K562 (cell line): Measurements from ENCODE around the gene CHI3L1. TPM values are rescaled to one million over a fixed set of nuclear protein-coding genes. Genes with fewer than 3 reads are reported as not detected.

Experiments
- ATAC-seq: fragments of 200-7000 bp; cut with Tn5 transposase; 3 replicates; pipeline ENCODE4 v1.9.1; 2020; ENCODE audit warnings: moderate library complexity
- Bru-seq: library from RNA; stranded (reverse); fragments of 400-500 nt; gene quantifications from one replicate; lab custom pipeline; 2021; lab: Mats Ljungman, UMichigan
- BruChase-seq, 2 experiments: library from RNA; stranded (reverse); fragments of 400-500 nt; gene quantifications; one replicate each; lab custom pipeline; 2021; lab: Mats Ljungman, UMichigan
- BruUV-seq: library from RNA; stranded (reverse); fragments of 400-500 nt; replicated peaks from 2 replicates; lab custom pipeline; 2021; lab: Mats Ljungman, UMichigan
- CTCF ChIA-PET: fragments of 300-600 bp; formaldehyde crosslinking; extraction: SDS; loops from one replicate; lab custom pipeline; 2021; ENCODE audit warnings: low intra/inter-chr PET ratio; lab: Yijun Ruan, JAX
- POLR2A ChIA-PET: fragments of 300-600, 350-650 bp; sonication (Branson Sonifier 250); formaldehyde crosslinking; extraction: SDS; loops from one replicate; lab custom pipeline; 2021; ENCODE audit warnings: antibody characterized with exemption, inconsistent platforms; lab: Yijun Ruan, JAX
- DNase-seq, 4 experiments: peaks; one replicate each; pipeline versions ENCODE4 v3.0.0 to v3.0.0-alpha.2; 2011 to 2018; ENCODE audit warnings: low spot score in 3 of 4, mixed read lengths in 3 of 4; ENCODE audit errors: extremely low read depth in 1 of 4
- FAIRE-seq: peaks from 2 replicates; lab custom pipeline; 2011; peaks lifted over from hg19 to GRCh38; lab: Jason Lieb, UNC
- H2AFZ ChIP-seq: 2 replicates; pipeline ENCODE4 v1.6.0; 2011; ENCODE audit warnings: low read depth, low read length, control low read depth, inconsistent platforms
- H3K27ac ChIP-seq: fragments of 200-600 bp; 3 replicates; pipeline ENCODE4 v1.8.0; 2011; ENCODE audit warnings: low read depth, mild to moderate bottlenecking, control low read depth, inconsistent platforms, low read length, moderate library complexity, mixed read lengths; ENCODE audit errors: extremely low read depth
- H3K27me3 ChIP-seq, 2 experiments: fragments of 300-600 bp in 1 of 2; 2 replicates in 1 of 2; 3 replicates in 1 of 2; pipeline versions ENCODE4 v1.6.0 to v1.8.0; 2011; ENCODE audit warnings: inconsistent platforms in 2 of 2, low read length in 2 of 2, mild to moderate bottlenecking in 1 of 2, mixed read lengths in 1 of 2, moderate library complexity in 1 of 2; ENCODE audit not compliant: control insufficient read depth in 2 of 2, insufficient read depth in 2 of 2
- H3K36me3 ChIP-seq: fragments of 300-600 bp; 3 replicates; pipeline ENCODE4 v1.8.0; 2011; ENCODE audit warnings: mild to moderate bottlenecking, low read length, inconsistent platforms; ENCODE audit not compliant: control insufficient read depth, insufficient read depth
- H3K4me1 ChIP-seq, 2 experiments: fragments of 200-600 bp in 1 of 2; replicated peaks in 1 of 2; 2 replicates in 1 of 2; 3 replicates in 1 of 2; pipeline versions ENCODE4 v1.5.1 to v1.8.0; 2011; ENCODE audit warnings: inconsistent platforms in 2 of 2, low read length in 2 of 2, mild to moderate bottlenecking in 1 of 2, mixed read lengths in 1 of 2, moderate library complexity in 1 of 2; ENCODE audit not compliant: control insufficient read depth in 2 of 2, insufficient read depth in 2 of 2
- H3K4me2 ChIP-seq: 2 replicates; pipeline ENCODE4 v1.6.1; 2011; ENCODE audit warnings: low read length, control low read depth, inconsistent platforms, mixed read lengths; ENCODE audit not compliant: insufficient read depth
- H3K4me3 ChIP-seq: fragments of 200-600 bp; sonication (generic), shearing (Covaris generic); 2 replicates; pipeline ENCODE4 v1.5.1; 2016; ENCODE audit warnings: control low read depth, inconsistent platforms
- H3K79me2 ChIP-seq: fragments of 200-600 bp; 3 replicates; pipeline ENCODE4 v1.8.0; 2011; ENCODE audit warnings: low read length, inconsistent platforms; ENCODE audit not compliant: control insufficient read depth, insufficient read depth
- H3K9ac ChIP-seq, 2 experiments: 2 replicates each; pipeline versions ENCODE4 v1.6.0 to v1.6.1; 2011; ENCODE audit warnings: low read depth in 2 of 2, low read length in 2 of 2, control low read depth in 1 of 2, inconsistent platforms in 1 of 2, mild to moderate bottlenecking in 1 of 2, mixed read lengths in 1 of 2; ENCODE audit not compliant: insufficient read depth in 1 of 2
- H3K9me1 ChIP-seq: one replicate; pipeline ENCODE4 v1.6.0; 2011; ENCODE audit warnings: inconsistent platforms, mild to moderate bottlenecking, low read length, moderate library complexity; ENCODE audit not compliant: control insufficient read depth, insufficient read depth
- H3K9me3 ChIP-seq: replicated peaks from 2 replicates; pipeline ENCODE4 v1.5.1; 2011; ENCODE audit warnings: low read depth, low read length, inconsistent platforms; ENCODE audit not compliant: control insufficient read depth, insufficient read depth
- H4K20me1 ChIP-seq: replicated peaks from 2 replicates; pipeline ENCODE4 v1.6.1; 2011; ENCODE audit warnings: low read length, inconsistent platforms, mixed read lengths; ENCODE audit not compliant: control insufficient read depth, insufficient read depth
- SRF ChIP-seq, 2 experiments: fragments of 250-450, 450-650 bp in 1 of 2; sonication (Bioruptor Pico) in 1 of 2; sonication (generic) in 1 of 2; formaldehyde crosslinking; IDR thresholded peaks; 2 replicates each; pipeline versions ENCODE4 v1.5.0 to v1.5.1; 2020 to 2022; ENCODE audit warnings: mild to moderate bottlenecking in 1 of 2, missing genetic modification reagents in 1 of 2
- WGBS: fragments of 100-300 bp; shearing (Covaris generic); methylation state at CpG from one replicate; pipeline ENCODE4 v1.1.6; 2016; ENCODE audit warnings: low coverage, mixed read lengths; ENCODE audit not compliant: insufficient coverage; ENCODE audit errors: missing lambda C conversion rate; 5-methylcytosine and 5-hydroxymethylcytosine counted together
- in situ Hi-C: fragments of 300-500 bp; cut with MboI; formaldehyde crosslinking; loops from 4 replicates; pipeline ENCODE4 v1.15.0; 2018; ENCODE audit warnings: inconsistent platforms, mixed read lengths
- intact Hi-C: fragments of 100-400 bp; cut with micrococcal nuclease; formaldehyde crosslinking; loops from 2 replicates; pipeline ENCODE4 v1.14.2; 2022
- long read RNA-seq, 3 experiments: library from polyadenylated mRNA in 2 of 3; library from RNA in 1 of 3; unstranded in 2 of 3; stranded (forward) in 1 of 3; transcript quantifications; one replicate each; pipeline ENCODE4 v2.0.0, GENCODE V29; 2019 to 2022
- polyA minus RNA-seq, 3 experiments: library from RNA; depleted of rRNA, polyadenylated mRNA; stranded (reverse); fragments of >200 nt; gene quantifications; 2 replicates each; pipeline ENCODE4 v1.2.3, GENCODE V29; 2011
- polyA plus RNA-seq, 8 experiments: library from polyadenylated mRNA; depleted of rRNA in 4 of 8; stranded (reverse) in 5 of 8; unstranded in 3 of 8; fragments of >200 nt; fragmentation: Nextera tagmentation in 2 of 8; fragmentation: Illumina TruSeq in 1 of 8; extraction: Ambion mirVana in 2 of 8; extraction: Trizol in 1 of 8; gene quantifications; 2 replicates each; pipeline versions ENCODE4 v1.2.1 to v1.2.3, GENCODE V29; 2011 to 2014; ENCODE audit warnings: inconsistent platforms in 1 of 8, missing spikeins in 1 of 8
- total RNA-seq, 7 experiments: library from RNA; depleted of rRNA in 6 of 7; stranded (reverse); fragments of >200 nt in 6 of 7; fragmentation: Illumina TruSeq in 2 of 7; extraction: Trizol in 2 of 7; gene quantifications; 2 replicates each; pipeline versions ENCODE4 v1.2.1 to v1.2.3, GENCODE V29; 2011 to 2021; ENCODE audit warnings: low replicate concordance in 1 of 7
- TF ChIP-seq, protein P1 (sequence below): fragments of 450-650 bp; conservative IDR thresholded peaks from 2 replicates; pipeline ENCODE4 v1.6.1; 2016; ENCODE audit warnings: missing genetic modification characterization, low read depth, mild to moderate bottlenecking, missing compliant biosample characterization, moderate library complexity
- TF ChIP-seq, protein P2 (sequence below): fragments of 200-800 bp; sonication (Bioruptor generic); IDR thresholded peaks from 2 replicates; pipeline ENCODE4 v1.6.1; 2017; ENCODE audit warnings: missing genetic modification characterization, missing compliant biosample characterization

CHI3L1 gene
- total RNA-seq (2011; cell fraction: chromatin; rRNA removed; ENCODE audit: low replicate concordance): not detected in 2 replicates
- total RNA-seq (2011; cell fraction: nucleolus; rRNA removed): not detected in 2 replicates
- not detected in 2 replicates for total RNA-seq (2011; cell fraction: nucleoplasm; rRNA removed)
- total RNA-seq (2014; rRNA removed) (not detected in 2 replicates), total RNA-seq (2014; rRNA removed; fragmentation: Illumina TruSeq; extraction: Trizol) (not detected in 2 replicates), total RNA-seq (2015; rRNA removed; fragmentation: Illumina TruSeq; extraction: Trizol) (not detected in 2 replicates), total RNA-seq (2021) (not detected in 2 replicates), polyA plus RNA-seq (2011; rRNA removed) (not detected in 2 replicates), polyA plus RNA-seq (2014; fragmentation: Illumina TruSeq; extraction: Trizol) (not detected in 2 replicates), polyA plus RNA-seq (2014; fragmentation: Nextera tagmentation; extraction: Ambion mirVana) (not detected), polyA plus RNA-seq (2014; rRNA removed) (not detected in 2 replicates), polyA minus RNA-seq (2011; rRNA and poly(A)+ RNA removed) (not detected in 2 replicates), Bru-seq, nascent RNA (not detected), BruChase-seq, experiment 1, labeled RNA remaining after a 2-hour chase (not detected), BruChase-seq, experiment 2, labeled RNA remaining after a 6-hour chase (not detected)
- polyA plus RNA-seq (2011; cell fraction: cytosol; rRNA removed): not detected in 2 replicates
- not detected in 2 replicates for polyA plus RNA-seq (2011; cell fraction: nucleus; rRNA removed)
- polyA plus RNA-seq (2012): 0.22 TPM in 1 of 2 replicates, not detected in the other
- not detected in 2 replicates for polyA minus RNA-seq (2011; cell fraction: cytosol; rRNA and poly(A)+ RNA removed)
- not detected in 2 replicates for polyA minus RNA-seq (2011; cell fraction: nucleus; rRNA and poly(A)+ RNA removed)
- long read RNA-seq, experiment 1: 0 reads
- long read RNA-seq, experiment 2: 0 reads
- long read RNA-seq, experiment 3: 0 reads

GRCh38 chr1:203186446-203187303, at the start of gene CHI3L1:
Gene CHI3L1 (minus strand): TSS chr1:203186704. CDS start chr1:203186623, 81 bp downstream.
- BruUV-seq: no TSS peak
- Histone ChIP-seq H3K79me2 (no peaks in the 10 kb centered on the region), H4K20me1 (peaks cover 9% of the 10 kb centered on the region), H3K9ac (no peak within 1 kb of the TSS), H3K9me3 (no peaks in the 10 kb centered on the region), H2AFZ (no peak within 1 kb of the TSS), H3K36me3 (no peaks in the 10 kb centered on the region), H3K4me1 (no peaks in the 10 kb centered on the region), H3K9me1 (no peaks in the 10 kb centered on the region), H3K4me2 (no peak within 1 kb of the TSS), H3K4me3 (no peak within 1 kb of the TSS), H3K27ac (no peak within 1 kb of the TSS), H3K27me3 (peaks cover 20 to 38% of the 10 kb centered on the region in 2 experiments)
- ATAC-seq: peak; percentile 20; the same call in 1 of the 3 replicates
- intact Hi-C loops: no loop called here
- no peak for DNase-seq
- in situ Hi-C loops: no loop called here
- POLR2A ChIA-PET: interaction anchor here (0.5 kb wide), 1 partner anchor 12 kb away, joined by 3 read pairs; no protein-coding TSS in a partner anchor
- TF ChIP-seq SRF (CRISPR knock-in tag; IDR thresholded peaks at IDR 0.05): 0 out of 4 replicates have a peak, but pooled peaks of 1 of the 2 experiments have one; percentile 16
- TF ChIP-seq, protein P1, sequence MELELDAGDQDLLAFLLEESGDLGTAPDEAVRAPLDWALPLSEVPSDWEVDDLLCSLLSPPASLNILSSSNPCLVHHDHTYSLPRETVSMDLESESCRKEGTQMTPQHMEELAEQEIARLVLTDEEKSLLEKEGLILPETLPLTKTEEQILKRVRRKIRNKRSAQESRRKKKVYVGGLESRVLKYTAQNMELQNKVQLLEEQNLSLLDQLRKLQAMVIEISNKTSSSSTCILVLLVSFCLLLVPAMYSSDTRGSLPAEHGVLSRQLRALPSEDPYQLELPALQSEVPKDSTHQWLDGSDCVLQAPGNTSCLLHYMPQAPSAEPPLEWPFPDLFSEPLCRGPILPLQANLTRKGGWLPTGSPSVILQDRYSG (tag): no peak
- TF ChIP-seq, protein P2, sequence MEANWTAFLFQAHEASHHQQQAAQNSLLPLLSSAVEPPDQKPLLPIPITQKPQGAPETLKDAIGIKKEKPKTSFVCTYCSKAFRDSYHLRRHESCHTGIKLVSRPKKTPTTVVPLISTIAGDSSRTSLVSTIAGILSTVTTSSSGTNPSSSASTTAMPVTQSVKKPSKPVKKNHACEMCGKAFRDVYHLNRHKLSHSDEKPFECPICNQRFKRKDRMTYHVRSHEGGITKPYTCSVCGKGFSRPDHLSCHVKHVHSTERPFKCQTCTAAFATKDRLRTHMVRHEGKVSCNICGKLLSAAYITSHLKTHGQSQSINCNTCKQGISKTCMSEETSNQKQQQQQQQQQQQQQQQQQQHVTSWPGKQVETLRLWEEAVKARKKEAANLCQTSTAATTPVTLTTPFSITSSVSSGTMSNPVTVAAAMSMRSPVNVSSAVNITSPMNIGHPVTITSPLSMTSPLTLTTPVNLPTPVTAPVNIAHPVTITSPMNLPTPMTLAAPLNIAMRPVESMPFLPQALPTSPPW (CRISPR knock-in tag): 0 out of 2 replicates have a peak, but pooled peaks have one; percentile 15
- CTCF ChIA-PET: no interaction called here
- WGBS: 0% methylated on average over 11 of the region's 14 CpGs
- FAIRE-seq: no peak
